ENCODE measurements around the gene ST6GAL1.

GRCh38 chr3:186923241-186923640, 7.1 kb upstream of the ST6GAL1 start:
- TF ChIP-seq CTCF (IDR thresholded peaks at IDR 0.05) (no peak), POLR2A (IDR thresholded peaks at IDR 0.05) (no peak), EP300 (IDR thresholded peaks at IDR 0.05) (no peak)

Measured in stomach (tissue), 4 donors.